Neuronal stem cell (in vitro differentiated cells): ENCODE measurements around the gene VMO1.

Source experiments
- DNase-seq: peaks from one replicate; pipeline ENCODE4 v3.0.0-alpha.2; 2013; ENCODE audit warnings: low spot score
- H2AFZ ChIP-seq: one replicate; pipeline ENCODE4 v1.6.1; 2013; ENCODE audit warnings: mild to moderate bottlenecking, low read length, inconsistent platforms
- H2AK5ac ChIP-seq: 2 replicates; pipeline ENCODE4 v1.6.1; 2013; ENCODE audit warnings: low read depth, mild to moderate bottlenecking, inconsistent platforms, low read length, moderate library complexity, mixed read lengths
- H2BK120ac ChIP-seq: 2 replicates; pipeline ENCODE4 v1.6.1; 2013; ENCODE audit warnings: low read depth, mild to moderate bottlenecking, inconsistent platforms, low read length, moderate library complexity, mixed read lengths
- H2BK12ac ChIP-seq: one replicate; pipeline ENCODE4 v1.6.1; 2013; ENCODE audit warnings: low read length, inconsistent platforms
- H2BK15ac ChIP-seq: 2 replicates; pipeline ENCODE4 v1.6.1; 2013; ENCODE audit warnings: mild to moderate bottlenecking, low read length, inconsistent platforms, mixed read lengths
- H2BK5ac ChIP-seq: one replicate; pipeline ENCODE4 v1.6.1; 2013; ENCODE audit warnings: inconsistent platforms, mild to moderate bottlenecking, low read length, moderate library complexity
- H3K14ac ChIP-seq: one replicate; pipeline ENCODE4 v1.6.1; 2013; ENCODE audit warnings: low read length, inconsistent platforms
- H3K18ac ChIP-seq: 2 replicates; pipeline ENCODE4 v1.6.1; 2013; ENCODE audit warnings: low read length, inconsistent platforms
- H3K23ac ChIP-seq: 2 replicates; pipeline ENCODE4 v1.6.1; 2013; ENCODE audit warnings: low read depth, mild to moderate bottlenecking, mixed read lengths, low read length, inconsistent platforms; ENCODE audit not compliant: poor library complexity
- H3K27ac ChIP-seq: replicated peaks from 3 replicates; pipeline ENCODE4 v1.5.1; 2013; ENCODE audit warnings: low read length, inconsistent platforms
- H3K27me3 ChIP-seq, 3 experiments: 2 replicates each; pipeline ENCODE4 v1.6.1; 2013; ENCODE audit warnings: low read length in 3 of 3, mild to moderate bottlenecking in 2 of 3, inconsistent platforms in 1 of 3, low read depth in 1 of 3, mixed read lengths in 1 of 3, moderate library complexity in 1 of 3; ENCODE audit not compliant: control insufficient read depth in 3 of 3, insufficient read depth in 3 of 3
- H3K36me3 ChIP-seq, 2 donors: replicated peaks in 1 of 2; 2 replicates each; pipeline ENCODE4 v1.6.1; 2013; ENCODE audit warnings: low read length in 2 of 2; ENCODE audit not compliant: control insufficient read depth in 2 of 2, insufficient read depth in 2 of 2
- H3K4ac ChIP-seq: 2 replicates; pipeline ENCODE4 v1.6.1; 2013; ENCODE audit warnings: inconsistent platforms, mild to moderate bottlenecking, low read length, moderate library complexity
- H3K4me1 ChIP-seq, 2 donors: 1 replicate in 1 of 2; 2 replicates in 1 of 2; pipeline ENCODE4 v1.6.1; 2013; ENCODE audit warnings: low read length in 2 of 2, low read depth in 1 of 2; ENCODE audit not compliant: control insufficient read depth in 2 of 2, insufficient read depth in 1 of 2
- H3K4me2 ChIP-seq: one replicate; pipeline ENCODE4 v1.6.1; 2013; ENCODE audit warnings: mild to moderate bottlenecking, low read length, inconsistent platforms; ENCODE audit not compliant: insufficient read depth, poor library complexity, severe bottlenecking
- H3K4me3 ChIP-seq, 2 donors: 2 replicates each; pipeline ENCODE4 v1.5.1; 2013; ENCODE audit warnings: low read length in 2 of 2, mild to moderate bottlenecking in 2 of 2, inconsistent platforms in 1 of 2, moderate library complexity in 1 of 2
- H3K79me1 ChIP-seq: one replicate; pipeline ENCODE4 v1.6.1; 2013; ENCODE audit warnings: low read depth, mild to moderate bottlenecking, inconsistent platforms, low read length, moderate library complexity
- H3K9ac ChIP-seq: one replicate; pipeline ENCODE4 v1.6.1; 2013; ENCODE audit warnings: mild to moderate bottlenecking, low read depth, low read length, inconsistent platforms; ENCODE audit not compliant: poor library complexity
- H3K9me3 ChIP-seq, 2 donors: replicated peaks in 1 of 2; 2 replicates each; pipeline versions ENCODE3 to v1.6.1; 2013; ENCODE audit warnings: low read length in 2 of 2, mild to moderate bottlenecking in 2 of 2, inconsistent platforms in 1 of 2, low read depth in 1 of 2, mixed read lengths in 1 of 2, moderate library complexity in 1 of 2; ENCODE audit not compliant: control insufficient read depth in 2 of 2, insufficient read depth in 1 of 2
- H4K8ac ChIP-seq: one replicate; pipeline ENCODE4 v1.6.1; 2013; ENCODE audit warnings: low read depth, mild to moderate bottlenecking, inconsistent platforms, low read length, moderate library complexity
- H4K91ac ChIP-seq: one replicate; pipeline ENCODE4 v1.6.1; 2013; ENCODE audit warnings: low read length, low read depth, mild to moderate bottlenecking, inconsistent platforms; ENCODE audit not compliant: poor library complexity
- WGBS, 2 donors: extraction: QIAGEN DNeasy Blood & Tissue Kit; methylation state at CpG; one replicate each; pipeline ENCODE4 v1.1.7; 2013; ENCODE audit warnings: missing lambda C conversion rate in 2 of 2, mixed read lengths in 1 of 2; ENCODE audit not compliant: insufficient read length in 2 of 2, insufficient replicate concordance in 1 of 2; ENCODE audit errors: extremely low coverage in 2 of 2; 5-methylcytosine and 5-hydroxymethylcytosine counted together

VMO1 gene

DNA sequence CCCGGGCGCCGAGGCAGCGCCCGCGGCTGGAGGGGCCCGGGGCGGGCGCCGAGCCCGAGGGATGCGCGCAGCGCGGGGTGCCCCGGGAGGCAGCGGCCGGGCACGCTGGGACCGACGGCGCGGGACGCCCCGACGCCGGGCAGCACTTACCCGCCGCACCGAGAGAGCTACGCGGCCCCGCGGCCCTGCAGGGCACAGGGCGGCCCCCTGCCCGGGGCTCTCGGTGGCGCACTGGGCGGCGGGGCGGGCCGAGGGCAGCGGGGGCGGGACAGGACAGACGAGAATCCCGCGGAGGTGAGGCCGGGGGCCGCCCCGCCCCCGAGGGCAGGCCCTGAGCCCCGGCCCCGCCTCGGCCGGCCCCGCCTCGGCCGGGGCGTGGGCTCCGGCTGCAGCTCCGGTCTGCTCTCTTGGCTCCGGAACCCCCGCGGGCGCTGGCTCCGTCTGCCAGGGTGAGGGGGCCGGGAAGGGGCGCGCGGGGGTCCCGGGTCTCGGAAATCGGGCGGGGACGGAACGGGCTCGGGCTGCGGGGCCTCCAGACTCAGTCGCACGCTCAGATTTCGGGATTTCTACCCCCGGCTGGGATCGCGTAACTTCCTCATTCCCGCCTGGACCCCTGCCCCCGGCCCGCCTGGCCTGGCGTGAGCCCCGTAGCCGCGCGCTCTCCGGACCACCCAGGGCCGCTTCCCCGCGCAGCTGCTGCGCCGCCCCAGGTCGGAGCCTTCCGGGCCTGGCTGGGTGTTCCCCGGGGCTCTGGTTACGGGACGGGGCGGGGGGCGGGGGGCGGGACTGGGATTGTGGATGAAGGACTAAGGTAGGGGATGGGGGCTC lies 20.8 kb upstream of the VMO1 start, which contains the start of gene PLD2:
Gene PLD2, plus strand, starts transcription at position 376 of the 828 bp plus-strand sequence. CDS start 621 bp downstream, outside the sequence.
- peaks cover 8% of the 10 kb centered on the region for H3K79me1 ChIP-seq
- H3K23ac ChIP-seq = peak within 1 kb of the TSS; percentile 65
- no peak within 1 kb of the TSS for H3K27ac ChIP-seq
- H3K27me3 ChIP-seq = no peaks in the 10 kb centered on the region
- peak within 1 kb of the TSS; percentile 79 for H3K9ac ChIP-seq
- peak within 1 kb of the TSS; percentile 97 for H3K14ac ChIP-seq
- H3K9me3 ChIP-seq = no peaks in the 10 kb centered on the region
- peak; percentile 87 for DNase-seq
- H2BK5ac ChIP-seq = peak within 1 kb of the TSS; percentile 44
- peak within 1 kb of the TSS; percentile 1 for H2BK120ac ChIP-seq
- H3K36me3 ChIP-seq = peaks cover 14 to 31% of the 10 kb centered on the region in 2 donors
- peak within 1 kb of the TSS; percentile 26 for H2BK15ac ChIP-seq
- no CpG with 5 or more reads among the region's 106 CpGs for WGBS, 2 donors
- no peak within 1 kb of the TSS for H4K8ac ChIP-seq
- H3K4me1 ChIP-seq = peaks cover 3 to 4% of the 10 kb centered on the region in 2 donors
- H2BK12ac ChIP-seq = peak within 1 kb of the TSS; percentile 41
- peak within 1 kb of the TSS; percentile 98 for H2AFZ ChIP-seq
- H4K91ac ChIP-seq = no peak within 1 kb of the TSS
- H2AK5ac ChIP-seq = peak within 1 kb of the TSS; percentile 11
- peak within 1 kb of the TSS; percentile 78 for H3K4me2 ChIP-seq
- peak within 1 kb of the TSS; percentile 94 for H3K18ac ChIP-seq
- peak within 1 kb of the TSS; percentile 72 to 89 for H3K4me3 ChIP-seq
- H3K4ac ChIP-seq = peak within 1 kb of the TSS; percentile 95

DNA sequence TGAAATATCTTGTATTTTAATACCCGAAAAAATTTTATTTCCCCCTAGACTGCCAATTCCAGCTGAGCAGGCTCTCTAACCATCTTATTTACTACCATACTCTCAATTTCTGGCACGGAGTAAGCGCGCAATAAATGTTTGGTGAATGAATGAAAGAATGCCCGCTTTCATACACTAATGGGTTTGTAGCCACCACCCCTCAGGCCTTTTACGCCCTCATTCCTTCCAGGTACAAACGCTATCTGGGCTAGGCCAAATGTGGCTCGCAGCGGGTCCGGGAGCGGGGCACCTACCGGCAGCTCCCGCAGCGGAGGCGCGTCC lies 20.3 kb upstream of the VMO1 start:
- Histone ChIP-seq H3K4me1 (peaks cover 3 to 4% of the 10 kb centered on the region in 2 donors), H3K9ac (no peak overlapping the region), H3K27ac (no peak overlapping the region), H3K9me3 (no peaks in the 10 kb centered on the region), H3K79me1 (peaks cover 8% of the 10 kb centered on the region), H3K23ac (no peak overlapping the region), H2BK12ac (no peak overlapping the region), H2BK15ac (no peak overlapping the region), H4K8ac (no peak overlapping the region), H3K36me3 (peaks cover 11 to 28% of the 10 kb centered on the region in 2 donors), H2AK5ac (no peak overlapping the region), H3K4ac (no peak overlapping the region), H3K14ac (no peak overlapping the region), H3K4me2 (peak overlapping the region; percentile 78), H3K4me3 (peak overlapping the region; percentile 72 to 89), H2BK5ac (no peak overlapping the region), H4K91ac (no peak overlapping the region), H3K27me3 (no peaks in the 10 kb centered on the region), H2BK120ac (no peak overlapping the region), H3K18ac (peak overlapping the region; percentile 94), H2AFZ (peak overlapping the region; percentile 98)
- no CpG with 5 or more reads among the region's 16 CpGs for WGBS, 2 donors
- DNase-seq = no peak

DNA sequence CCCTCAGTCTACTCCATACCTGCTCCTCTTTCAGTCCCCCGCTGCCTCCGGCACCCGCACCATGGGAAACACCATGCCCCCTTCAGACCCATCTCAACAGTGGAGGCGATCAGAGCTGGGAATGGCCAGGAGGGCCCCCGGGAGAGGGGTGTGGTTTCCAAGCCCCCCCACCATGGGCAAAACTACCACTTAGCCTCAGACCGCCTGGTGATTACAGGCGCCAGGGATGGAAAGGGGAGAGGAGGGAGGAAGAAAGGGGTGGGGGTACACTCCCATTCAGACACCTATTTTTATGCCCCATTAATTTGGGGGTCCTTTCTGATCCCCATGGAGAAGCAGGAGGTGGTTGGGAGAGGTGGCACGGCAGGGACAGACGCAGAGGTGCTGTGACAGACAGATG lies 16.1 kb upstream of the VMO1 start, which contains the start of gene C17orf114:
Gene C17orf114, minus strand, starts transcription at position 101 of the 400 bp plus-strand sequence.
- Histone ChIP-seq H2BK120ac (no peak within 1 kb of the TSS), H3K4ac (no peak within 1 kb of the TSS), H3K79me1 (peaks cover 6% of the 10 kb centered on the region), H3K4me3 (peak within 1 kb of the TSS in 1 of 2 donors; percentile 9), H2BK5ac (no peak within 1 kb of the TSS), H3K36me3 (peaks cover 16 to 24% of the 10 kb centered on the region in 2 donors), H2BK12ac (no peak within 1 kb of the TSS), H2AFZ (no peak within 1 kb of the TSS), H3K23ac (no peak within 1 kb of the TSS), H2BK15ac (no peak within 1 kb of the TSS), H4K91ac (no peak within 1 kb of the TSS), H3K9me3 (no peaks in the 10 kb centered on the region), H2AK5ac (no peak within 1 kb of the TSS), H3K27me3 (no peaks in the 10 kb centered on the region), H3K4me1 (peaks cover under 1 to 1% of the 10 kb centered on the region in 2 donors), H3K9ac (no peak within 1 kb of the TSS), H4K8ac (no peak within 1 kb of the TSS), H3K18ac (no peak within 1 kb of the TSS), H3K27ac (no peak within 1 kb of the TSS), H3K4me2 (no peak within 1 kb of the TSS), H3K14ac (no peak within 1 kb of the TSS)
- DNase-seq = no peak
- no CpG with 5 or more reads among the region's 9 CpGs for WGBS, 2 donors

DNA sequence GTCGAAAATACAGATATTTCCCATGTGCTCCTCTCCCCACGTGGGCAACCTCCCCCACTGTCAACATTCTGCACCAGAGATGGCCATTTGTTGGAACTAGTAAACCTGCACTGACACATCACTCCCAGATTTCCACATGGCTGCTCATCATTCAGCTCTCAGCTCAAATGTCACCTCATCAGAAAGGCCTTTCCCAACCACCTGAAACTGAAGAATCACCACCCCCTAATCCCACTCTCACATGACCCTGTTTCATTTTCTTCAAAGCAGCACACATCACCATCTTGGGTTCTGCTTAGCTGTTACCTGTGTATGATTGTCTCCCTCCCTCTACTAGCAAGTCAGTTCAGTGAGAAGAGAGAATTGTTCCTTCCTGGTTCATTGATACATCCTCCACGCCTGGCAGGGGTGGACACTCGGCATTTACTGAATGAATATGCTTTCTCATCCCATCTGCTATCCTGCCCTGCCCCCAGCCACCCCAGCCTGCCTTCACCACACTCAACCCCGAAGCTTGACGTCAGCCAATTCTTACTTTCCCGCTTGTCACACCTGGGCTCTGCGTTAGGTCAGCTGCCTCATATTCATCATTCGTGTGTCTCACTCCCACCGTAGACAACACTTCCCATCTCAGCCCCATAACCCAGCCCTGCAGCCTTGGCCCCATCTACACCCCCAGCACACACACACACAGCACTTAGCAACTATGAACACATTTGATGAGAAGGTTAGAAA lies 14.5 kb upstream of the VMO1 start:
- no peak overlapping the region for H3K4ac ChIP-seq
- H4K8ac ChIP-seq = no peak overlapping the region
- H2BK120ac ChIP-seq = no peak overlapping the region
- H3K23ac ChIP-seq = no peak overlapping the region
- H2BK5ac ChIP-seq = no peak overlapping the region
- no peak for DNase-seq
- no CpG with 5 or more reads among the region's 10 CpGs for WGBS, 2 donors
- H4K91ac ChIP-seq = no peak overlapping the region
- H2BK15ac ChIP-seq = no peak overlapping the region
- H3K36me3 ChIP-seq = peaks cover 18 to 26% of the 10 kb centered on the region in 2 donors
- H3K27ac ChIP-seq = no peak overlapping the region
- no peak overlapping the region for H2BK12ac ChIP-seq
- H3K18ac ChIP-seq = no peak overlapping the region
- peaks cover 4 to 6% of the 10 kb centered on the region in 2 donors for H3K4me1 ChIP-seq
- H3K4me3 ChIP-seq = peak overlapping the region in 1 of 2 donors; percentile 9
- H3K14ac ChIP-seq = no peak overlapping the region
- no peak overlapping the region for H2AK5ac ChIP-seq
- H2AFZ ChIP-seq = no peak overlapping the region
- peaks cover 13% of the 10 kb centered on the region for H3K79me1 ChIP-seq
- H3K4me2 ChIP-seq = no peak overlapping the region
- H3K9me3 ChIP-seq = no peaks in the 10 kb centered on the region
- H3K9ac ChIP-seq = no peak overlapping the region
- H3K27me3 ChIP-seq = no peaks in the 10 kb centered on the region
